Tibial nerve (tissue), 4 donors: ENCODE results near the gene EN2. TPM values are rescaled to one million over a fixed set of nuclear protein-coding genes. Genes with fewer than 3 reads are reported as not detected.

Source experiments
- DNase-seq, 2 donors: peaks; one replicate each; pipeline ENCODE4 v3.0.0-alpha.2; 2019; ENCODE audit warnings: low spot score in 2 of 2
- H3K27ac ChIP-seq, 4 donors: fragments of 200-600 bp; sonication (generic) in 3 of 4; one replicate each; pipeline ENCODE4 v1.5.1; 2017 to 2019; ENCODE audit warnings: mild to moderate bottlenecking in 1 of 4
- H3K27me3 ChIP-seq, 2 donors: fragments of 200-600 bp; sonication (generic) in 1 of 2; one replicate each; pipeline versions ENCODE4 v1.5.1 to v1.6.0; 2017 to 2019
- H3K36me3 ChIP-seq, 3 donors: fragments of 200-600 bp; sonication (generic); one replicate each; pipeline ENCODE4 v1.5.1; 2018 to 2019
- H3K4me1 ChIP-seq, 4 donors: fragments of 200-600 bp; sonication (generic) in 3 of 4; one replicate each; pipeline ENCODE4 v1.5.1; 2017 to 2019
- H3K4me3 ChIP-seq, 4 donors: fragments of 200-600 bp; sonication (generic) in 3 of 4; one replicate each; pipeline ENCODE4 v1.5.1; 2017 to 2019; ENCODE audit warnings: mild to moderate bottlenecking in 1 of 4, moderate library complexity in 1 of 4
- H3K9me3 ChIP-seq, 4 donors: fragments of 200-600 bp; sonication (generic) in 3 of 4; one replicate each; pipeline ENCODE4 v1.5.1; 2017 to 2019
- CTCF ChIP-seq, 5 experiments: fragments of 200-600 bp in 3 of 5; fragments of 450-650 bp in 2 of 5; sonication (generic) in 3 of 5; IDR thresholded peaks; one replicate each; pipeline ENCODE4 v1.5.1; 2016 to 2019; ENCODE audit warnings: antibody characterized with exemption in 5 of 5, mild to moderate bottlenecking in 3 of 5, moderate library complexity in 2 of 5
- EP300 ChIP-seq, 2 donors: sonication (generic); formaldehyde crosslinking; IDR thresholded peaks; one replicate each; pipeline ENCODE4 v1.6.1; 2017; ENCODE audit warnings: antibody characterized with exemption in 2 of 2, mild to moderate bottlenecking in 1 of 2
- POLR2A ChIP-seq, 2 donors: fragments of 450-650 bp; IDR thresholded peaks; one replicate each; pipeline ENCODE4 v1.6.1; 2017; ENCODE audit warnings: antibody characterized with exemption in 2 of 2, mild to moderate bottlenecking in 2 of 2, moderate library complexity in 2 of 2
- WGBS, 2 donors: methylation state at CpG; one replicate each; pipeline ENCODE4 v1.1.5; 2018; 5-methylcytosine and 5-hydroxymethylcytosine counted together
- total RNA-seq, 4 donors: library from RNA; depleted of rRNA; stranded (reverse); fragments of >200 nt; gene quantifications; one replicate each; pipeline ENCODE4 v1.1.0, GENCODE V29; 2016

EN2 gene
- total RNA-seq, 4 donors from 2014 or later, result under 0.01 to 0.98 TPM; not detected in 2

DNA sequence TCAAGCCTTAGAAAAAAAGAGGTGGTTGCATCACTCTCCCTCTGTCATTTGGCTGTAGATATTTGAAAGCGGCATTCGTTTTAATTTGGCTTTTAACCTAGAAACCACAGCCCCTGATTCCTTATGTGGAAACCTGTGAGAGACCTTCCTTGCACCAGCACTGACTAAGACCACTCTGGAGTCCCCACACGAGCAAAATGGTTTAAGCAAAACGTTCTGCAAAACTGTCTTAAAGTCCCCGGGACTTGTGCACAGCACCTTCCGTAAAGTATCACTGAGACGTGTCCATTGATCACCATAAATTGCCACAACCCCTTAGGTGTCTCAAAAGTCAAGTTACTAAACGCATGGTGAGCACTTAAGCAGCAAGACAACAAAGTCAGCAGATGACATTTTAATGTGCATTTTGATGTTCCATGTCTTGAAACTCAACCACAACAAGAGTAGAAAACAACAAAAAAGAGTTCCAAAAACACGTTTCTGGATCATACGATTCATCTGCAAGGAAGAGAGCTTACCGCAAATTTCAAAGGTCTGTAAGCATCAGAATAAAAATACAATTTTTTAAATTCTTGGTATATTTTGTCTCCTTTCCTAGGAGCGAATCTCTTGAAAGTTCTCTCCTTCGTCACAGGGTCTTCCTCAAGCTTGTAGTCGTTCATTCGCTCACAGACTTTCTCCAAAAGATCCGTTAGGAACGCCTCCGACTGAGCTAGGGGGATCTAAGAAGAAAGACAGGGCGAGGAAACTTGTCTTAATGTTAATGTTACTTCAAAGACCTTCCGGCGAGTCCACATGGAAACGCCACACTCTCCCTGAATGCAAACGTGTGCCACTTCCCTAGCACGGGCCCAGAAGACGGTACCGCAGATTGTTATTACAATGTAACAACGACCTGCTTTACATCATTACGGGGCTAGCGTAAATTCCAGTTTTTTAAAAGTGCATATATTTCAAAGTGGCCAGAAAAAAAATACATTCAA, 50.7 kb downstream of the EN2 start:
- H3K27ac ChIP-seq, result no peak overlapping the region
- WGBS, 2 donors, result 7 to 8% methylated on average over 29 of the region's 29 CpGs

DNA sequence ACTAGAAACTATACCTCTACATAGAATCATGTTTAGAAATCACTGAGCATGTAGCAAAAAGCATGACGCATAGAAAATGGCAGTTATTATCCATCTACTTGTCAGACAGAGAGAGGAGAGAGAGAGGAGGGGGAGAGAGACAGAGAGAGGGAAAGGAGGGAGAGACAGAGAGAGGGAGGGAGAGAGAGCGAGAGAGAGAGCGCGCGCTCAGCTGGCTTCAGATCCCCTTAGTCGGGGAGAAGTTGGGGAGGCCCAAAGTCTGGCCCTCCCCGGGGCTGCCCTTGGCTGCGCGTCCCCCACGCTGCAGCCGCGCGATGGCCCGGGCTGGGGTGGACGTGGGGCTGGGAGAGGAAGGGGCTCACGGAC, 51.4 kb downstream of the EN2 start:
- WGBS, 2 donors, result 1 to 4% methylated on average over 16 of the region's 16 CpGs

More for the DNA sequence above, 50.7 kb downstream of the EN2 start:
- TF ChIP-seq CTCF (IDR thresholded peaks at IDR 0.05), result no peak
- TF ChIP-seq EP300 (IDR thresholded peaks at IDR 0.05), result no peak
- TF ChIP-seq POLR2A (IDR thresholded peaks at IDR 0.05), result no peak
- Histone ChIP-seq H3K36me3 (no peaks in the 10 kb centered on the region), H3K4me1 (peaks cover 0 to 14% (median 0%) of the 10 kb centered on the region in 4 donors), H3K27me3 (peaks cover 6 to 95% of the 10 kb centered on the region in 2 donors), H3K4me3 (no peak overlapping the region), H3K9me3 (no peaks in the 10 kb centered on the region)
- DNase-seq, result no peak

GRCh38 chr7:155509725-155510551, 52.0 kb downstream of the EN2 start:
- Histone ChIP-seq H3K4me3 (peak overlapping the region in 1 of 4 donors; percentile 11), H3K9me3 (no peaks in the 10 kb centered on the region), H3K36me3 (no peaks in the 10 kb centered on the region), H3K27me3 (peaks cover 6 to 84% of the 10 kb centered on the region in 2 donors), H3K27ac (no peak overlapping the region), H3K4me1 (peaks cover 0 to 14% (median 0%) of the 10 kb centered on the region in 4 donors)
- 2 to 3% methylated on average over 50 to 67 of the region's 68 CpGs for WGBS, 2 donors
- no peak for DNase-seq
- TF ChIP-seq CTCF (IDR thresholded peaks at IDR 0.05) (no peak), EP300 (IDR thresholded peaks at IDR 0.05) (no peak), POLR2A (IDR thresholded peaks at IDR 0.05) (no peak)

More for the DNA sequence above, 51.4 kb downstream of the EN2 start:
- Histone ChIP-seq H3K27me3 (peaks cover 6 to 89% of the 10 kb centered on the region in 2 donors), H3K9me3 (no peaks in the 10 kb centered on the region), H3K36me3 (no peaks in the 10 kb centered on the region), H3K4me3 (peak overlapping the region in 1 of 4 donors; percentile 11), H3K27ac (no peak overlapping the region), H3K4me1 (peaks cover 0 to 14% (median 0%) of the 10 kb centered on the region in 4 donors)
- TF ChIP-seq EP300 (IDR thresholded peaks at IDR 0.05) (no peak), POLR2A (IDR thresholded peaks at IDR 0.05) (no peak), CTCF (IDR thresholded peaks at IDR 0.05) (no peak)
- DNase-seq, result no peak

DNA sequence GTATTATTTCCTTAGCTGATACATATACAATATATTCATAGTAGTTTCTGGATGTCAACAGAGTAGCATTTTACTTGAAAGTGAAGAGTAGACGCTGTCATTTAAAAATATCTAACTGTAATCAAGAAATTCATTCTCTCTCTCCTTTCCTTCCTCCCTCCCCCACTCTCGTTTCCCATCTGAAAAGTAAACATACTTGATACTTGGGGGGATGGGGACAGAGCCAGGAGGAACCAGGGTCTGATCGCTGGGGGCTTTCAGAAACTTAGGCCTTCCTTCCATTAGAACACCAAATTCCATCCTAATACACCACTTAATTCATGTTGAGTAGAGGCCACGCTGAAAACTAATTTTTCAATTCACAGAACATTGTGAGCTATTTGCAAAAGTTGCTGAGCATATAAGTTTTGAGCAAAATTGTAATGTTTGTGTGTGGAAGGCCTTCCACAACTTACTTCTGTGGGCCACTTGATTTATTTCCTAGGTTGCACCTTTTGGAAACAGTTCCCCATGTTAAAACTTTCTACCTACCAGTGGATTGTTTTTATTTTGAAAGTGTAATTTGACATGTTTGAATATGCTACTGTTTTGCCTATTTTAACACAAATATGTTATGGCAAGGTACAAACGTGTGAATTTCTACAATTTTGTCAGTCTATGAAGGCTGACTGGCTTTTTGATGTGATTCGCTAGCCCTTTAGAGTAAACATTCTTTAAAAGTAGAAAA, 53.2 kb downstream of the EN2 start:
- 6 to 11% methylated on average over 6 of the region's 6 CpGs for WGBS, 2 donors
- H3K27me3 ChIP-seq, result peaks cover 6 to 80% of the 10 kb centered on the region in 2 donors
- no peak for DNase-seq

More for the DNA sequence above, 53.2 kb downstream of the EN2 start:
- H3K27ac ChIP-seq, result no peak overlapping the region
- TF ChIP-seq EP300 (IDR thresholded peaks at IDR 0.05), result no peak
- TF ChIP-seq POLR2A (IDR thresholded peaks at IDR 0.05), result no peak
- TF ChIP-seq CTCF (IDR thresholded peaks at IDR 0.05), result no peak
- H3K9me3 ChIP-seq, result no peaks in the 10 kb centered on the region
- peaks cover 0 to 14% (median 0%) of the 10 kb centered on the region in 4 donors for H3K4me1 ChIP-seq
- no peaks in the 10 kb centered on the region for H3K36me3 ChIP-seq
- no peak overlapping the region for H3K4me3 ChIP-seq
